Coronary artery (tissue), 2 donors: ENCODE data around the gene CD7.

Experiments
- DNase-seq: peaks from one replicate; pipeline ENCODE4 v3.0.0-alpha.2; 2017; ENCODE audit warnings: low spot score
- H3K27ac ChIP-seq, 2 donors: fragments of 200-600 bp; sonication (generic); one replicate each; pipeline ENCODE4 v1.5.1; 2016 to 2019
- H3K4me3 ChIP-seq: fragments of 200-600 bp; sonication (generic); 2 replicates; pipeline ENCODE4 v1.5.1; 2016; ENCODE audit warnings: mild to moderate bottlenecking, moderate library complexity
- CTCF ChIP-seq: fragments of 200-600 bp; sonication (generic); IDR thresholded peaks from one replicate; pipeline ENCODE4 v1.5.1; 2019; ENCODE audit warnings: antibody characterized with exemption

The CD7 gene

GRCh38 chr17:82309656-82310570, 7.5 kb downstream of the CD7 start:
- no peak for TF ChIP-seq CTCF
- Histone ChIP-seq H3K27ac (no peak overlapping the region), H3K4me3 (no peak overlapping the region)
- DNase-seq, result no peak

- TF ChIP-seq CTCF, result no peak
- no peak for DNase-seq
- no peak overlapping the region for H3K4me3 ChIP-seq
These were observed 11.6 kb downstream of the CD7 start for GRCh38 chr17:82305727-82306300.

GRCh38 chr17:82304826-82305726, 12.3 kb downstream of the CD7 start:
- no peak for DNase-seq
- TF ChIP-seq CTCF, result no peak
- H3K27ac ChIP-seq, result no peak overlapping the region
- H3K4me3 ChIP-seq, result no peak overlapping the region

More at GRCh38 chr17:82305727-82306300, 11.6 kb downstream of the CD7 start:
- H3K27ac ChIP-seq, result no peak overlapping the region

GRCh38 chr17:82303944-82304808, 13.2 kb downstream of the CD7 start:
- DNase-seq, result no peak
- TF ChIP-seq CTCF, result no peak

GRCh38 chr17:82302991-82303943, 14.1 kb downstream of the CD7 start:
- no peak for TF ChIP-seq CTCF
- Histone ChIP-seq H3K4me3 (no peak overlapping the region), H3K27ac (no peak overlapping the region)
- no peak for DNase-seq

More at GRCh38 chr17:82303944-82304808, 13.2 kb downstream of the CD7 start:
- no peak overlapping the region for H3K4me3 ChIP-seq
- no peak overlapping the region for H3K27ac ChIP-seq
